Upper lobe of left lung (tissue), 4 donors: ENCODE measurements around the gene SF3A2.
A peak's percentile ranks its signal among the peaks of the same experiment; 100 is the strongest.

Source experiments
- POLR2A ChIP-seq, 4 donors: fragments of 450-650 bp; IDR thresholded peaks; one replicate each; pipeline ENCODE4 v1.5.1; 2016 to 2017; ENCODE audit warnings: antibody characterized with exemption in 4 of 4, mild to moderate bottlenecking in 2 of 4
- POLR2AphosphoS5 ChIP-seq, 2 donors: sonication (generic); formaldehyde crosslinking; IDR thresholded peaks; one replicate each; pipeline ENCODE4 v1.5.1; 2017; ENCODE audit warnings: antibody characterized with exemption in 2 of 2
- TF ChIP-seq, protein P1 (sequence below), 6 experiments: fragments of 450-650 bp in 4 of 6; fragments of 200-600 bp in 2 of 6; sonication (generic) in 2 of 6; IDR thresholded peaks; one replicate each; pipeline ENCODE4 v1.5.1; 2016 to 2019; ENCODE audit warnings: antibody characterized with exemption in 6 of 6

DNA sequence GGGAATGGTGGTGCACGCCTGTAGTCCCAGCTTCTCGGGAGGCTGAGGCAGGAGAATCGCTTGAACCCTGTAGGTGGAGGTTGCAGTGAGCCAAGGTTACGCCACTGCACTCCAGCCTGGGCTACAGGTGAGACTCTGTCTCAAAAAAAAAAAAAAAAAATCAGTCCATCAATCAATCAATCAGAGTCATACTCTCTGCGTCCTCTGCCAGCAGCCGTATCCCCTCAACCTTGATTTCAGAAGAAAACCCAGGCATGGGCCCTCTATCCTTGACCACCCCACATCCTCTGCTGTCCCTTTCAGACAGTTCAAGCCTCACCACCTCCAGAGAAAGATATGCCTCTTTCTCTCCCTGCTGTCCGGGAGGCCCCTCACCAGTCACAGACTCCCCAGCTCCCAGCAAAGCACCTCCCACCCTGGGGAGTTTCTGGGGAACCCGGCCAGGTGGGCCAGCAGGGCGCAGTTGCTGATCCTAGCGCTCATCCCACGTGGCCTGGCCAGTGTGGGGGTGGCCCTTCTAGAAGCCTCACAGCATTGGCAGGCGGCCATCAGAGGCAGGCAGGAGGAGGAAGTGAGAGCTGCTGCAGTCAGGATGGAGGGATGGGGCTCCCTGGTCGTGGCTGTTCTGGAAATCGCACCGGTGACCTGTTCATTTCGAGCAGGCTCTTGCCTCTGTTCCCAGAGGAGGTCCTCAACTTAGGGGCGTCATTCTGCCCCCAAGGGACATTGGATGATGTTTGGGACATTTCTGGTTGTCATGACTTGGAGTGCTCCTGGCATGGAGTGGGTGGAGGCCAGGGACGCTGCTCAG is 29.8 kb downstream of the SF3A2 start:
- TF ChIP-seq, protein P1, sequence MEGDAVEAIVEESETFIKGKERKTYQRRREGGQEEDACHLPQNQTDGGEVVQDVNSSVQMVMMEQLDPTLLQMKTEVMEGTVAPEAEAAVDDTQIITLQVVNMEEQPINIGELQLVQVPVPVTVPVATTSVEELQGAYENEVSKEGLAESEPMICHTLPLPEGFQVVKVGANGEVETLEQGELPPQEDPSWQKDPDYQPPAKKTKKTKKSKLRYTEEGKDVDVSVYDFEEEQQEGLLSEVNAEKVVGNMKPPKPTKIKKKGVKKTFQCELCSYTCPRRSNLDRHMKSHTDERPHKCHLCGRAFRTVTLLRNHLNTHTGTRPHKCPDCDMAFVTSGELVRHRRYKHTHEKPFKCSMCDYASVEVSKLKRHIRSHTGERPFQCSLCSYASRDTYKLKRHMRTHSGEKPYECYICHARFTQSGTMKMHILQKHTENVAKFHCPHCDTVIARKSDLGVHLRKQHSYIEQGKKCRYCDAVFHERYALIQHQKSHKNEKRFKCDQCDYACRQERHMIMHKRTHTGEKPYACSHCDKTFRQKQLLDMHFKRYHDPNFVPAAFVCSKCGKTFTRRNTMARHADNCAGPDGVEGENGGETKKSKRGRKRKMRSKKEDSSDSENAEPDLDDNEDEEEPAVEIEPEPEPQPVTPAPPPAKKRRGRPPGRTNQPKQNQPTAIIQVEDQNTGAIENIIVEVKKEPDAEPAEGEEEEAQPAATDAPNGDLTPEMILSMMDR (IDR thresholded peaks at IDR 0.05) = no peak
- peak; percentile 12 to 34 for TF ChIP-seq POLR2AphosphoS5 (IDR thresholded peaks at IDR 0.05)
- TF ChIP-seq POLR2A (IDR thresholded peaks at IDR 0.05) = peak in 1 of 4 donors; percentile 63
